Stomach (tissue), 9 donors: Measurements from ENCODE around the gene TMEM139. TPM values are rescaled to one million over a fixed set of nuclear protein-coding genes. Genes with fewer than 3 reads are reported as not detected.
"Not testable (repeated sequence)": the region's sequence is repeated elsewhere in the genome, so short reads cannot be mapped to it uniquely, and the experiment has no call there.

Experiments
- DNase-seq, 2 donors: peaks; one replicate each; pipeline versions ENCODE4 v3.0.0 to v3.0.0-alpha.2; 2013 to 2019
- H3K27ac ChIP-seq, 5 donors: fragments of 200-600 bp in 4 of 5; sonication (generic) in 4 of 5; one replicate each; pipeline ENCODE4 v1.5.1; 2013 to 2019; ENCODE audit warnings: mild to moderate bottlenecking in 1 of 5, moderate library complexity in 1 of 5
- H3K27me3 ChIP-seq, 3 donors: fragments of 200-600 bp; sonication (generic); one replicate each; pipeline ENCODE4 v1.5.1; 2017 to 2019; ENCODE audit warnings: mixed run types in 1 of 3
- H3K36me3 ChIP-seq, 4 donors: fragments of 200-600 bp; sonication (generic); 1 replicate in 3 of 4; 2 replicates in 1 of 4; pipeline ENCODE4 v1.5.1; 2016 to 2019
- H3K4me1 ChIP-seq, 4 donors: fragments of 200-600 bp; sonication (generic); one replicate each; pipeline ENCODE4 v1.5.1; 2016 to 2019
- H3K4me3 ChIP-seq, 4 donors: fragments of 200-600 bp; sonication (generic) in 3 of 4; one replicate each; pipeline ENCODE4 v1.5.1; 2016 to 2019; ENCODE audit warnings: mild to moderate bottlenecking in 1 of 4
- H3K9me3 ChIP-seq, 4 donors: fragments of 200-600 bp; sonication (generic); one replicate each; pipeline ENCODE4 v1.5.1; 2016 to 2019
- EP300 ChIP-seq: sonication (generic); formaldehyde crosslinking; IDR thresholded peaks from one replicate; pipeline ENCODE4 v1.6.1; 2017; ENCODE audit warnings: antibody characterized with exemption
- POLR2A ChIP-seq, 4 donors: fragments of 450-650 bp; IDR thresholded peaks; one replicate each; pipeline ENCODE4 v1.6.1; 2016; ENCODE audit warnings: antibody characterized with exemption in 4 of 4, control low read depth in 2 of 4, mild to moderate bottlenecking in 1 of 4, moderate library complexity in 1 of 4
- POLR2AphosphoS5 ChIP-seq, 3 donors: sonication (generic); formaldehyde crosslinking; IDR thresholded peaks; one replicate each; pipeline ENCODE4 v1.6.1; 2016; ENCODE audit warnings: antibody characterized with exemption in 3 of 3
- WGBS, 5 donors: extraction: QIAGEN DNeasy Blood & Tissue Kit in 3 of 5; methylation state at CpG; one replicate each; pipeline versions ENCODE4 v1.1.5 to v1.1.7; 2013 to 2018; 5-methylcytosine and 5-hydroxymethylcytosine counted together
- intact Hi-C: fragments of 100-400 bp; cut with DNase I; formaldehyde crosslinking; loops from one replicate; pipeline ENCODE4 v1.15.1; 2023; ENCODE audit warnings: low total_unique reads
- polyA plus RNA-seq, 3 donors: library from polyadenylated mRNA; stranded (reverse); fragments of 200-250 nt; gene quantifications; one replicate each; pipeline ENCODE4 v1.2.3, GENCODE V29; 2013
- total RNA-seq, 5 donors: library from RNA; depleted of rRNA; stranded (reverse); fragments of >200 nt; gene quantifications; one replicate each; pipeline versions ENCODE4 v1.1.0 to v1.2.3, GENCODE V29; 2014 to 2016
- TF ChIP-seq, protein P1 (sequence below), 7 experiments: fragments of 450-650 bp in 4 of 7; fragments of 200-600 bp in 3 of 7; sonication (generic) in 3 of 7; IDR thresholded peaks; one replicate each; pipeline ENCODE4 v1.5.1; 2016 to 2019; ENCODE audit warnings: antibody characterized with exemption in 7 of 7, control low read depth in 2 of 7, mild to moderate bottlenecking in 1 of 7
- donor health status: healthy with polysubstance abuse.
- donor health status: Bipolar disorder and iron deficiency.
- donor health status: healthy.

The TMEM139 gene
- total and polyA plus RNA-seq, 8 donors: 0.89 to 15.3 (median 6.4) TPM

DNA sequence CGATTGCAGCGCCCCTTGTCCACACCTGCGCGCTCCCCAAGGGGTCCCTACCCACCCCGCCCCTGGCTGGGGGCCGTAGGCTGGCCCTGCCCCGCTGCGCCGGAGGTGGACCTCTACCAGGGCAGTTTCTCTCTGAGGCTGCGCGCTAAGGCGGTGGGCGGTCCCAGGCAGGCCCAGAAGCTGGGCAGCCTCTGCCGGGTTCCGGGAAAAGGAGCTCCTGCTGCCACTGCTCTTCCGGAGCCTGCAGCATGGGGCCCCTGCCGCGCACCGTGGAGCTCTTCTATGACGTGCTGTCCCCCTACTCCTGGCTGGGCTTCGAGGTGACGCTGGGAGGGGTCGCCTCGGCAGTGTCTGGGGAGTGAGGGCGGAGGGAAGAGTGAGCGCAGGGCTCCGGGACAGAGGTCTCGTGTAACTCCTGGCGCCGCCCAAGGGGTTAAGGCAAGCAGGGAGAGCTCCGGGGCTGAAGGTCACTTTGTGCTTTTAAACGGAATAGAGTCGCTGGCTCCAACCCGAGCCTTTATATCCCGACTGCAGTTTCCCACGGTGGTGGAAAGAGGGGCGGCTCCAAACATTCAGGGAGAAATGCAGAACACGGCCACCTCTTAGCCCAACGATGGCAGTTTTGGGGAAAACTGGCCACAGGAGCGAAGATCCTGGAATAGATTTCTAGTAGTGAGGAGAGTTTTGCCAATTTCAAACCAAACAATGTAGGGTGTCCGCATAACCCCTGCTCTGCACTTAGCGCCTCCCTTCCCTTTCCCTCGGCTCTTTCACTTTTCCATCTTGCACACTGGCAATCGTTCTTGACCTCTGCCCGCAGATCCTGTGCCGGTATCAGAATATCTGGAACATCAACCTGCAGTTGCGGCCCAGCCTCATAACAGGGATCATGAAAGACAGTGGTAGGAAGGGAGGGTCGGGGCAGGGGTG lies 21.2 kb upstream of the TMEM139 start, which contains the start of gene GSTK1:
GSTK1 (plus strand) TSS at position 176 of the 930 bp plus-strand sequence; CDS start at position 249, 73 bp downstream.
- Histone ChIP-seq H3K36me3 (peaks cover 19 to 33% (median 22%) of the 10 kb centered on the region in 4 donors), H3K9me3 (no peaks in the 10 kb centered on the region), H3K27ac (peak within 1 kb of the TSS; percentile 89 to 95 (median 93)), H3K4me1 (peaks cover 13 to 37% (median 28%) of the 10 kb centered on the region in 4 donors), H3K27me3 (no peaks in the 10 kb centered on the region), H3K4me3 (peak within 1 kb of the TSS; percentile 79 to 88 (median 81))
- peak; percentile 85 to 93 for DNase-seq
- peak in 2 of 4 donors; percentile 15 to 56 for TF ChIP-seq POLR2A (IDR thresholded peaks at IDR 0.05)
- TF ChIP-seq POLR2AphosphoS5 (IDR thresholded peaks at IDR 0.05): peak in 2 of 3 donors; percentile 81 to 88
- TF ChIP-seq EP300: no peak
- intact Hi-C loops: no loop called here
- 0 to 2% (median 1%) methylated on average over 30 to 48 of the region's 48 CpGs for WGBS, 5 donors

DNA sequence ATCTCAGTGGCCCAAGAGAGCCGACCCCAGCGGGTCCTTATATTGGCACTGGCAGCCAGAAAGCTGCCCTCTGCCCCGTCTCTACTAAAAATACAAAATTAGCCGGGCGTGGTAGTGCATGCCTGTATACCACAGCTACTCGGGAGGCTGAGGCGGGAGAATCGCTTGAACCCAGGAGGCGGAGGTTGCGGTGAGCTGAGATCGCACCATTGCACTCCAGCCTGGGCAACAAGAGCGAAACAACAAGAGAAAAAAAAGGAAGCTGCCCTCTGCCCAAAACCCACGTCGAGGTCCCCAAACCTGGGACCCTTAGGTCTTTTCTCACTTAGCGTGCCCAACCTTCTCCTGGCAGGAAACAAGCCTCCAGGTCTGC lies 20.6 kb upstream of the TMEM139 start:
- H3K4me3 ChIP-seq: peak overlapping the region; percentile 79 to 88 (median 81)
- WGBS, 5 donors: 43 to 58% (median 45%) methylated on average over 14 to 15 of the region's 15 CpGs
- H3K9me3 ChIP-seq, intact Hi-C loops, DNase-seq, H3K27me3 ChIP-seq: not testable (repeated sequence)
- H3K4me1 ChIP-seq: peaks cover 13 to 30% (median 25%) of the 10 kb centered on the region in 4 donors
- H3K36me3 ChIP-seq: peaks cover 22 to 40% (median 29%) of the 10 kb centered on the region in 4 donors
- H3K27ac ChIP-seq: peak overlapping the region; percentile 89 to 95 (median 93)

DNA sequence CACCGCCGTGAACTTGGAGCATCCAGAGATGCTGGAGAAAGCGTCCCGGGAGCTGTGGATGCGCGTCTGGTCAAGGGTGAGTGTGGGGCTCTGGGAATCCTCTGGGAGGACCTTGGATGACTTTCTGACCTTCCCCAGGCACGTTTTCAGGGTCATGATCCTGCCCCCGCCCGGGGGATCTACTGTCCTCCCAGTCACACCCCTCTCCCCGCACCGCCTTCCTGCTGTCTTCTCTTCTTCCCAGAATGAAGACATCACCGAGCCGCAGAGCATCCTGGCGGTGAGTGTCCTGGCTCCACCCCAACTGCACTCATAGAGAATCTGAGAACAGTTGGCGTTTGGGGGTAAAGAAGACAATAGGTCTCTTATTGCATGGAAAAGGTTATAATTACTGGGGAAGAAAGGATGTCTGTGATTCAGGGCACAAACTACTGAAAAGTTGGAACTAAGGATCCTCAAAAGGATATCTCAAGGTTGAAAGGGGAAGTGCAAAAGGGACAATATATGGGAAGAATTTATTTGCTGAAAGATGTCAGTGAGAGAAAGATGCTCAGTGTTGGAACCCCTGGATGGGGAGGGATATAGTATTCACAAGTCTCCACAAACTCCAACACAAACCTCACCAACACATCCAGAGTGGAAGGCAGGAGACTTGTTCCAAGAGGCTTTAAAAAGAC lies 19.6 kb upstream of the TMEM139 start:
- H3K36me3 ChIP-seq: peaks cover 26 to 49% (median 39%) of the 10 kb centered on the region in 4 donors
- no peak for DNase-seq
- TF ChIP-seq, protein P1, sequence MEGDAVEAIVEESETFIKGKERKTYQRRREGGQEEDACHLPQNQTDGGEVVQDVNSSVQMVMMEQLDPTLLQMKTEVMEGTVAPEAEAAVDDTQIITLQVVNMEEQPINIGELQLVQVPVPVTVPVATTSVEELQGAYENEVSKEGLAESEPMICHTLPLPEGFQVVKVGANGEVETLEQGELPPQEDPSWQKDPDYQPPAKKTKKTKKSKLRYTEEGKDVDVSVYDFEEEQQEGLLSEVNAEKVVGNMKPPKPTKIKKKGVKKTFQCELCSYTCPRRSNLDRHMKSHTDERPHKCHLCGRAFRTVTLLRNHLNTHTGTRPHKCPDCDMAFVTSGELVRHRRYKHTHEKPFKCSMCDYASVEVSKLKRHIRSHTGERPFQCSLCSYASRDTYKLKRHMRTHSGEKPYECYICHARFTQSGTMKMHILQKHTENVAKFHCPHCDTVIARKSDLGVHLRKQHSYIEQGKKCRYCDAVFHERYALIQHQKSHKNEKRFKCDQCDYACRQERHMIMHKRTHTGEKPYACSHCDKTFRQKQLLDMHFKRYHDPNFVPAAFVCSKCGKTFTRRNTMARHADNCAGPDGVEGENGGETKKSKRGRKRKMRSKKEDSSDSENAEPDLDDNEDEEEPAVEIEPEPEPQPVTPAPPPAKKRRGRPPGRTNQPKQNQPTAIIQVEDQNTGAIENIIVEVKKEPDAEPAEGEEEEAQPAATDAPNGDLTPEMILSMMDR (IDR thresholded peaks at IDR 0.05): no peak
- TF ChIP-seq EP300 (no peak), POLR2A (IDR thresholded peaks at IDR 0.05) (no peak), POLR2AphosphoS5 (IDR thresholded peaks at IDR 0.05) (no peak)
- H3K4me3 ChIP-seq: peak overlapping the region in 2 of 4 donors; percentile 79 to 88
- WGBS, 5 donors: 70 to 82% (median 70%) methylated on average over 9 to 15 of the region's 15 CpGs
- intact Hi-C loops: no loop called here
- H3K9me3 ChIP-seq: no peaks in the 10 kb centered on the region
- peak overlapping the region in 2 of 5 donors; percentile 91 to 93 for H3K27ac ChIP-seq
- H3K4me1 ChIP-seq: peaks cover 13 to 24% (median 22%) of the 10 kb centered on the region in 4 donors
- H3K27me3 ChIP-seq: no peaks in the 10 kb centered on the region

DNA sequence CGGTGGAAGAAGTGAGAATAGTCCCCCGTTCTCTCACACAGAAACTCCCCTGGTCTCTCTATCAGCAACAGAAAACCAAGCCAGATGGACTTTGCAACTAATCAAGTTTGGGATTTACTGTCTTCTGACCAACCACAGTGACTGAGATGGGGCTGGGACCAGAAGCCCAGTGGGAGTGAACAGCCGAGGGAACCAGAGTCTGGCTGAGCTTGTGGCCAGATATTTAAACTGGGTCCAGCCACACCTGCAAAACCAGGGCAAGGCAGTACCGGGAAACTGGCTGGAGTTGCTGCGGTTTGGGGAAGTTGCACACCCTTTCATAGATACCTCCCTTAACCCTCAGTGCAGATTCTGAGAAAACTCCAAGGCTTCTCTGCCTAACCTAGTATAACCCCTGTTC lies 15.5 kb upstream of the TMEM139 start:
- no peaks in the 10 kb centered on the region for H3K27me3 ChIP-seq
- H3K27ac ChIP-seq: no peak overlapping the region
- intact Hi-C loops: no loop called here
- no peak for DNase-seq
- TF ChIP-seq, protein P1 (IDR thresholded peaks at IDR 0.05): no peak
- TF ChIP-seq POLR2A (IDR thresholded peaks at IDR 0.05) (no peak), EP300 (no peak), POLR2AphosphoS5 (IDR thresholded peaks at IDR 0.05) (no peak)
- peaks cover 10 to 14% (median 14%) of the 10 kb centered on the region in 4 donors for H3K4me1 ChIP-seq
- no peak overlapping the region for H3K4me3 ChIP-seq
- H3K9me3 ChIP-seq: no peaks in the 10 kb centered on the region
- WGBS, 5 donors: 69 to 76% (median 72%) methylated on average over 5 of the region's 5 CpGs
- H3K36me3 ChIP-seq: peaks cover 26 to 53% (median 42%) of the 10 kb centered on the region in 4 donors

DNA sequence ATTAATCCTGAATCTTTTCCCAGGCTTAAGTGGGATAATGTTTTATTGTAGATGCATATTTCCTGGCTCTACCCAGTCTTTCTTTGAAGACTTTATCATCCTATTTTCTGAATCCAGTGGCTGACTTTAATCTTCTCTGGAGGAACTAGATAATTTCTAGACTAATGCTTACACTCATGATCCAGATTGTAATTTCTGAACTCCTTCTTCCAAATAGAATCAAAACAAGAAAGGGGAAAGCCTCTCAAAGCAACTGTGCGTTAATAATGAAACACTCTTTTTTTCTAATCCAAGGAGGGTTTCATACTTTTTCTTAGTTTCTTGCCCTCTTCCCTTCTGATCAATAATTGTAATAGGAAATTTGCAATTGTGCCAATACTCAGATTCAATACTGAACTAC lies 13.5 kb upstream of the TMEM139 start:
- Histone ChIP-seq H3K36me3 (peaks cover 23 to 42% (median 39%) of the 10 kb centered on the region in 4 donors), H3K27me3 (no peaks in the 10 kb centered on the region), H3K4me3 (no peak overlapping the region), H3K27ac (no peak overlapping the region), H3K9me3 (no peaks in the 10 kb centered on the region), H3K4me1 (no peaks in the 10 kb centered on the region)
- 87 to 92% (median 90%) methylated on average over 1 of the region's 1 CpG for WGBS, 5 donors
- intact Hi-C loops: no loop called here
- no peak for DNase-seq
- TF ChIP-seq, protein P1 (IDR thresholded peaks at IDR 0.05): no peak
- no peak for TF ChIP-seq EP300
- TF ChIP-seq POLR2AphosphoS5 (IDR thresholded peaks at IDR 0.05): no peak
- TF ChIP-seq POLR2A (IDR thresholded peaks at IDR 0.05): no peak
